HEK293 (cell line): ENCODE measurements around the gene CRISP2.

ENCODE experiments used
- CTCF ChIA-PET: fragments of 350-600 bp; formaldehyde crosslinking; extraction: SDS; loops from one replicate; lab custom pipeline; 2021; ENCODE audit warnings: antibody characterized with exemption; lab: Yijun Ruan, JAX
- POLR2A ChIA-PET: fragments of 300-600 bp; formaldehyde crosslinking; extraction: SDS; loops from one replicate; lab custom pipeline; 2020; ENCODE audit warnings: antibody characterized with exemption, inconsistent platforms; lab: Yijun Ruan, JAX
- H3K27ac ChIP-seq: fragments of 200-500 bp; sonication (Bioruptor generic); 2 replicates; pipeline ENCODE4 v1.5.1; 2014; ENCODE audit warnings: low read depth, low read length, control low read depth, inconsistent platforms; ENCODE audit errors: extremely low read depth
- H3K36me3 ChIP-seq, 2 experiments: fragments of 200-500 bp in 1 of 2; sonication (Bioruptor generic) in 1 of 2; 1 replicate in 1 of 2; 2 replicates in 1 of 2; pipeline ENCODE4 v1.5.1; 2014 to 2017; ENCODE audit warnings: inconsistent platforms in 2 of 2, low read length in 2 of 2; ENCODE audit not compliant: control insufficient read depth in 2 of 2, insufficient read depth in 1 of 2
- H3K4me1 ChIP-seq: fragments of 200-500 bp; sonication (Bioruptor generic); 2 replicates; pipeline ENCODE4 v1.5.1; 2014; ENCODE audit warnings: mild to moderate bottlenecking, low read length, inconsistent platforms; ENCODE audit not compliant: control insufficient read depth, insufficient read depth
- H3K4me3 ChIP-seq: 2 replicates; pipeline ENCODE4 v1.5.1; 2011; ENCODE audit warnings: low read depth, mild to moderate bottlenecking, control low read depth, low read length, moderate library complexity
- H3K9me3 ChIP-seq: fragments of 200-500 bp; sonication (Bioruptor generic); 2 replicates; pipeline ENCODE4 v1.5.1; 2014; ENCODE audit warnings: low read depth, low read length, inconsistent platforms; ENCODE audit not compliant: control insufficient read depth, insufficient read depth
- BCL11B ChIP-seq: fragments of 450-650 bp; formaldehyde crosslinking; IDR thresholded peaks from 2 replicates; pipeline ENCODE4 v1.5.1; 2016; ENCODE audit warnings: low read depth, missing biosample characterization, missing genetic modification characterization
- CTCF ChIP-seq: fragments of 450-650 bp; formaldehyde crosslinking; IDR thresholded peaks from 2 replicates; pipeline ENCODE4 v1.5.1; 2016; ENCODE audit warnings: missing biosample characterization, missing genetic modification characterization
- GFI1B ChIP-seq: fragments of 450-650 bp; formaldehyde crosslinking; IDR thresholded peaks from 2 replicates; pipeline ENCODE4 v1.5.1; 2016; ENCODE audit warnings: missing biosample characterization, missing genetic modification characterization
- GLIS1 ChIP-seq: fragments of 450-650 bp; formaldehyde crosslinking; IDR thresholded peaks from 2 replicates; pipeline ENCODE4 v1.5.1; 2016; ENCODE audit warnings: missing biosample characterization, missing genetic modification characterization
- GLIS2 ChIP-seq: fragments of 450-650 bp; formaldehyde crosslinking; IDR thresholded peaks from 2 replicates; pipeline ENCODE4 v1.5.1; 2016; ENCODE audit warnings: missing biosample characterization, missing genetic modification characterization
- HOXD13 ChIP-seq: sonication (generic); formaldehyde crosslinking; IDR thresholded peaks from 2 replicates; pipeline ENCODE4 v1.8.0; 2022; ENCODE audit warnings: missing genetic modification reagents, borderline replicate concordance
- INSM2 ChIP-seq: fragments of 450-650 bp; formaldehyde crosslinking; IDR thresholded peaks from 2 replicates; pipeline ENCODE4 v1.5.1; 2016; ENCODE audit warnings: missing biosample characterization, missing genetic modification characterization
- ZBTB48 ChIP-seq: fragments of 450-650 bp; formaldehyde crosslinking; IDR thresholded peaks from 2 replicates; pipeline ENCODE4 v1.5.1; 2016; ENCODE audit warnings: missing biosample characterization, missing genetic modification characterization
- ZEB2 ChIP-seq: fragments of 450-650 bp; formaldehyde crosslinking; IDR thresholded peaks from 2 replicates; pipeline ENCODE4 v1.5.1; 2016; ENCODE audit warnings: missing biosample characterization, missing genetic modification characterization
- ZIC2 ChIP-seq: fragments of 450-650 bp; formaldehyde crosslinking; IDR thresholded peaks from 2 replicates; pipeline ENCODE4 v1.5.1; 2016; ENCODE audit warnings: missing biosample characterization, missing genetic modification characterization
- ZNF184 ChIP-seq: fragments of 450-650 bp; IDR thresholded peaks from 2 replicates; pipeline ENCODE4 v1.5.1; 2018; ENCODE audit warnings: missing biosample characterization, mild to moderate bottlenecking, missing genetic modification characterization
- ZNF274 ChIP-seq, 2 experiments: fragments of 200-500 bp in 1 of 2; fragments of 450-650 bp in 1 of 2; sonication (Bioruptor generic) in 1 of 2; formaldehyde crosslinking in 1 of 2; IDR thresholded peaks; 2 replicates each; pipeline versions ENCODE4 v1.5.1 to v1.6.1; 2014 to 2016; ENCODE audit warnings: borderline replicate concordance in 1 of 2, inconsistent platforms in 1 of 2, low read length in 1 of 2, missing biosample characterization in 1 of 2, missing genetic modification characterization in 1 of 2
- ZNF398 ChIP-seq: fragments of 450-650 bp; formaldehyde crosslinking; IDR thresholded peaks from 2 replicates; pipeline ENCODE4 v1.5.1; 2017; ENCODE audit warnings: missing biosample characterization, missing genetic modification characterization
- ZNF555 ChIP-seq: fragments of 450-650 bp; formaldehyde crosslinking; conservative IDR thresholded peaks from 2 replicates; pipeline ENCODE4 v1.5.1; 2017; ENCODE audit warnings: missing biosample characterization, mild to moderate bottlenecking, missing genetic modification characterization, inconsistent platforms
- ZNF596 ChIP-seq: fragments of 450-650 bp; IDR thresholded peaks from 2 replicates; pipeline ENCODE4 v1.5.0; 2018; ENCODE audit warnings: missing biosample characterization, mild to moderate bottlenecking, missing genetic modification characterization, moderate library complexity
- ZNF600 ChIP-seq: fragments of 450-650 bp; formaldehyde crosslinking; IDR thresholded peaks from 2 replicates; pipeline ENCODE4 v1.5.1; 2016; ENCODE audit warnings: missing biosample characterization, missing genetic modification characterization
- ZNF664 ChIP-seq: fragments of 450-650 bp; formaldehyde crosslinking; IDR thresholded peaks from 2 replicates; pipeline ENCODE4 v1.5.1; 2016; ENCODE audit warnings: missing biosample characterization, missing genetic modification characterization
- ZNF785 ChIP-seq: fragments of 450-650 bp; formaldehyde crosslinking; IDR thresholded peaks from 2 replicates; pipeline ENCODE4 v1.5.1; 2016; ENCODE audit warnings: missing biosample characterization, missing genetic modification characterization
- ZNF830 ChIP-seq: fragments of 450-650 bp; IDR thresholded peaks from 2 replicates; pipeline ENCODE4 v1.5.0; 2018; ENCODE audit warnings: missing biosample characterization, missing genetic modification characterization, low read depth, mild to moderate bottlenecking, moderate library complexity

Gene CRISP2

GRCh38 chr6:49713346-49713745 is at the start of gene CRISP2:
Gene CRISP2, minus strand, starts transcription at chr6:49713543. Its CDS starts 4,347 bp downstream, at chr6:49709196.
- no peak for TF ChIP-seq CTCF (tag by site-specific recombination)
- no peak for TF ChIP-seq ZNF555 (tag by site-specific recombination)
- TF ChIP-seq BCL11B (tag by site-specific recombination) = no peak
- no peak for TF ChIP-seq ZNF596 (tag by site-specific recombination)
- no peak for TF ChIP-seq ZEB2 (tag by site-specific recombination)
- TF ChIP-seq ZNF184 = no peak
- TF ChIP-seq ZNF398 (tag by site-specific recombination) = no peak
- no peak for TF ChIP-seq ZNF664 (tag by site-specific recombination)
- TF ChIP-seq ZNF274 (IDR thresholded peaks at IDR 0.05; ENCODE audit: low read length) = no peak
- TF ChIP-seq ZNF274 (tag by site-specific recombination; IDR thresholded peaks at IDR 0.05; ENCODE audit: borderline replicate concordance) = no peak
- no peak for TF ChIP-seq ZNF600 (tag by site-specific recombination)
- TF ChIP-seq ZNF830 (tag by site-specific recombination) = no peak
- TF ChIP-seq GFI1B (tag by site-specific recombination) = no peak
- no peak for TF ChIP-seq ZIC2
- no peak for TF ChIP-seq GLIS2 (tag by site-specific recombination)
- no peak for TF ChIP-seq ZBTB48 (tag by site-specific recombination)
- Histone ChIP-seq H3K4me1 (no peaks in the 10 kb centered on the region), H3K27ac (no peak within 1 kb of the TSS), H3K4me3 (no peak within 1 kb of the TSS), H3K36me3 (no peaks in the 10 kb centered on the region), H3K9me3 (no peaks in the 10 kb centered on the region)
- POLR2A ChIA-PET = no interaction called here
- CTCF ChIA-PET = no interaction called here

GRCh38 chr6:49744259-49744658 is 30.9 kb upstream of the CRISP2 start, which contains the start of gene CRISP3:
Gene CRISP3, minus strand, starts transcription at chr6:49744388. Its CDS starts 21 bp downstream, at chr6:49744367.
- H3K27ac ChIP-seq = no peak within 1 kb of the TSS
- CTCF ChIA-PET = interaction anchor here (0.6 to 0.8 kb wide), 2 partner anchors 137 to 138 kb away, joined by 3 read pairs; no protein-coding TSS in a partner anchor
- no peaks in the 10 kb centered on the region for H3K36me3 ChIP-seq
- TF ChIP-seq GLIS1 (tag by site-specific recombination) (no peak), ZNF785 (tag by site-specific recombination) (no peak), HOXD13 (no peak), INSM2 (no peak)
- POLR2A ChIA-PET = no interaction called here
- H3K4me3 ChIP-seq = no peak within 1 kb of the TSS
- H3K4me1 ChIP-seq = no peaks in the 10 kb centered on the region
- H3K9me3 ChIP-seq = no peaks in the 10 kb centered on the region
